Body of pancreas (tissue), 4 donors: ENCODE measurements around the gene TTLL11. TPM values are rescaled to one million over a fixed set of nuclear protein-coding genes. Genes with fewer than 3 reads are reported as not detected.

Source experiments
- ATAC-seq: fragments of 150-250 bp; one replicate; pipeline ENCODE4 v1.9.1; 2016
- DNase-seq, 4 donors: peaks; one replicate each; pipeline ENCODE4 v3.0.0-alpha.2; 2019
- H3K27ac ChIP-seq, 4 donors: fragments of 200-600 bp; sonication (generic); 1 replicate in 3 of 4; 2 replicates in 1 of 4; pipeline versions ENCODE4 v1.5.1 to v1.6.1; 2016 to 2019; ENCODE audit warnings: mild to moderate bottlenecking in 1 of 4, mixed read lengths in 1 of 4, moderate library complexity in 1 of 4
- H3K27me3 ChIP-seq, 2 donors: fragments of 200-600 bp; sonication (generic); one replicate each; pipeline ENCODE4 v1.6.0; 2016; ENCODE audit warnings: mild to moderate bottlenecking in 1 of 2
- H3K36me3 ChIP-seq, 2 donors: fragments of 200-600 bp; sonication (generic); replicated peaks in 1 of 2; 2 replicates each; pipeline ENCODE4 v1.5.1; 2016; ENCODE audit warnings: low read depth in 2 of 2; ENCODE audit not compliant: insufficient read depth in 1 of 2
- H3K4me1 ChIP-seq: fragments of 200-600 bp; sonication (generic); one replicate; pipeline ENCODE4 v1.6.0; 2016
- H3K4me3 ChIP-seq, 2 donors: fragments of 200-600 bp; sonication (generic); 1 replicate in 1 of 2; 2 replicates in 1 of 2; pipeline ENCODE4 v1.5.1; 2016 to 2019
- H3K9me3 ChIP-seq, 3 donors: fragments of 200-600 bp; sonication (generic); 1 replicate in 2 of 3; 2 replicates in 1 of 3; pipeline ENCODE4 v1.5.1; 2016
- POLR2A ChIP-seq, 3 donors: fragments of 450-650 bp; IDR thresholded peaks; one replicate each; pipeline ENCODE4 v1.6.1; 2016; ENCODE audit warnings: antibody characterized with exemption in 3 of 3, mild to moderate bottlenecking in 2 of 3
- WGBS, 2 donors: methylation state at CpG; one replicate each; pipeline ENCODE4 v1.1.5; 2017; 5-methylcytosine and 5-hydroxymethylcytosine counted together
- intact Hi-C: fragments of 100-400 bp; cut with DNase I; formaldehyde crosslinking; loops from one replicate; pipeline ENCODE4 v1.15.1; 2023
- total RNA-seq, 2 donors: library from RNA; depleted of rRNA; stranded (reverse); fragments of >200 nt; gene quantifications; one replicate each; pipeline ENCODE4 v1.1.0, GENCODE V29; 2016
- TF ChIP-seq, protein P1 (sequence below), 7 experiments: fragments of 450-650 bp in 4 of 7; fragments of 200-600 bp in 3 of 7; sonication (generic) in 3 of 7; IDR thresholded peaks; one replicate each; pipeline ENCODE4 v1.5.1; 2016 to 2019; ENCODE audit warnings: antibody characterized with exemption in 7 of 7

TTLL11 gene
- total RNA-seq, 2 donors from 2014 or later = 14.5 to 16.8 TPM

GRCh38 chr9:121950866-121951265 is 142.2 kb downstream of the TTLL11 start:
- Histone ChIP-seq H3K27me3 (no peaks in the 10 kb centered on the region), H3K36me3 (no peaks in the 10 kb centered on the region), H3K4me1 (no peaks in the 10 kb centered on the region), H3K4me3 (no peak overlapping the region), H3K9me3 (no peaks in the 10 kb centered on the region), H3K27ac (no peak overlapping the region)
- TF ChIP-seq, protein P1, sequence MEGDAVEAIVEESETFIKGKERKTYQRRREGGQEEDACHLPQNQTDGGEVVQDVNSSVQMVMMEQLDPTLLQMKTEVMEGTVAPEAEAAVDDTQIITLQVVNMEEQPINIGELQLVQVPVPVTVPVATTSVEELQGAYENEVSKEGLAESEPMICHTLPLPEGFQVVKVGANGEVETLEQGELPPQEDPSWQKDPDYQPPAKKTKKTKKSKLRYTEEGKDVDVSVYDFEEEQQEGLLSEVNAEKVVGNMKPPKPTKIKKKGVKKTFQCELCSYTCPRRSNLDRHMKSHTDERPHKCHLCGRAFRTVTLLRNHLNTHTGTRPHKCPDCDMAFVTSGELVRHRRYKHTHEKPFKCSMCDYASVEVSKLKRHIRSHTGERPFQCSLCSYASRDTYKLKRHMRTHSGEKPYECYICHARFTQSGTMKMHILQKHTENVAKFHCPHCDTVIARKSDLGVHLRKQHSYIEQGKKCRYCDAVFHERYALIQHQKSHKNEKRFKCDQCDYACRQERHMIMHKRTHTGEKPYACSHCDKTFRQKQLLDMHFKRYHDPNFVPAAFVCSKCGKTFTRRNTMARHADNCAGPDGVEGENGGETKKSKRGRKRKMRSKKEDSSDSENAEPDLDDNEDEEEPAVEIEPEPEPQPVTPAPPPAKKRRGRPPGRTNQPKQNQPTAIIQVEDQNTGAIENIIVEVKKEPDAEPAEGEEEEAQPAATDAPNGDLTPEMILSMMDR (IDR thresholded peaks at IDR 0.05) = no peak
- ATAC-seq (no peak), DNase-seq (no peak)
- WGBS, 2 donors = 82 to 86% methylated on average over 8 of the region's 8 CpGs
- intact Hi-C loops = no loop called here

DNA sequence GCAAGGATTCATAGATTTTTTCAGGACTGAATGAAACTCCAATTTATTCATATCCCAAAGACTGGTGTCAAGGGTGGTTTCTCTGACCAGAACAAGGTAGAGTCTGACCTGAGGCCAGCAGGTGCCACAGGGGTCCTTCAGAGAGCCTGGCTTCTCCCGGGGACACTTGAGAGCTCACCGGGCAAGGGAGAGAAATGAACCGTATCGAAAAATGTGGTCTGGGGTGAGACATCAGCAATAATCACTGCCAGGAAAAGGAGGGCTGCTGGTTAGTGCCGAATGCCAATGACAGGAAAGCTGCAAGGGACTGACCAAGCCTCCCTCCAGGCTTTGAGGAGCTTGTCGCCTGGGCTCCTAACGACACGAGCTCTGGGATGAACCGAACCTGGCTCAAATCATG is 142.7 kb downstream of the TTLL11 start:
- no peak overlapping the region for H3K27ac ChIP-seq
- no peak for TF ChIP-seq POLR2A (IDR thresholded peaks at IDR 0.05)
- TF ChIP-seq, protein P1 (IDR thresholded peaks at IDR 0.05) = no peak
- H3K4me3 ChIP-seq = no peak overlapping the region
- DNase-seq (no peak), ATAC-seq (no peak)
- no peaks in the 10 kb centered on the region for H3K4me1 ChIP-seq
- H3K36me3 ChIP-seq = no peaks in the 10 kb centered on the region
- intact Hi-C loops = no loop called here
- H3K9me3 ChIP-seq = no peaks in the 10 kb centered on the region
- H3K27me3 ChIP-seq = no peaks in the 10 kb centered on the region
- 83 to 96% methylated on average over 8 to 9 of the region's 9 CpGs for WGBS, 2 donors

DNA sequence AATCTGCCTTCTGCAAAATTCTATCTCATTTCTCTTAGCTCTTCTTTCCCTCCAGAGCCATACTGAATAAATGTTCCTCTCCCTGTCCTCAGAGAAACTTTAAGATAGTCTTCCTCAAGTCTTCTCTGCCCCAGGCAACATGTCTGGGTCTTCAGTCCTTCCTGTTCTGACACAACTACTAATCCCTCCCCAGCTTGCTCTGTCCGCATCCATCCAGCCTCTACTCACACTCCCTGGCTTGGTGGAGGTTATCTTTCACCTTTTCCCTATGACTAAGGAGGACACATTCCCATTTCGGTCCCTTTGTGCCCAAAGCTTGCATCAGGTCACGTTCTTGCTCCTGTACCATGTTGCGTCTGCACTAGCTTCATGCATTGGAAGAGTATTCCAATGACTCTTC is 143.3 kb downstream of the TTLL11 start:
- no peaks in the 10 kb centered on the region for H3K9me3 ChIP-seq
- no peaks in the 10 kb centered on the region for H3K27me3 ChIP-seq
- H3K4me3 ChIP-seq = no peak overlapping the region
- DNase-seq (no peak), ATAC-seq (no peak)
- TF ChIP-seq POLR2A (IDR thresholded peaks at IDR 0.05) = no peak
- TF ChIP-seq, protein P1 (IDR thresholded peaks at IDR 0.05) = no peak
- 94 to 97% methylated on average over 4 of the region's 4 CpGs for WGBS, 2 donors
- no peak overlapping the region for H3K27ac ChIP-seq
- no peaks in the 10 kb centered on the region for H3K4me1 ChIP-seq
- intact Hi-C loops = no loop called here
- no peaks in the 10 kb centered on the region for H3K36me3 ChIP-seq

GRCh38 chr9:121949364-121949763 is 143.7 kb downstream of the TTLL11 start:
- DNase-seq (no peak), ATAC-seq (no peak)
- 72 to 75% methylated on average over 4 of the region's 4 CpGs for WGBS, 2 donors
- Histone ChIP-seq H3K9me3 (no peaks in the 10 kb centered on the region), H3K4me3 (no peak overlapping the region), H3K36me3 (no peaks in the 10 kb centered on the region), H3K27me3 (no peaks in the 10 kb centered on the region), H3K4me1 (no peaks in the 10 kb centered on the region), H3K27ac (no peak overlapping the region)
- intact Hi-C loops = no loop called here
- TF ChIP-seq, protein P1 (IDR thresholded peaks at IDR 0.05) = no peak
- TF ChIP-seq POLR2A (IDR thresholded peaks at IDR 0.05) = no peak

DNA sequence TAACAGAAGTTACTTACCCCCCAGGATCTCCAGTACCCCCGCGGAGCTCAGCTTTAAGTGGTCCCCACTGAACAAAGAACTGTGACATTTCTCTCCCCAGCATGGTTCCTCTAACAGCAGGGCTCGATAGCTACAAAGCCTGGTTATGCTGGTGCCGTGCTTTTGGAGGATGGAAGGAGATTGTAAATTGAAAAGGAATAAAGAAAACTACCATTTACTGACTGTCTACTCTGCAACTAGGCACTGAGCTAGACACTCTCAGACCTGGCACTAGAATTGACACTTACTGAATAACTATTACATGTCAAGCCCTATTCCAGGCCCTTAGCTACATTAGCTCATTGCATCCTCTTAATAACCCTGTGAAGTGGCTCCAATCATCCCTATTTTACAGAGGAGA is 145.3 kb downstream of the TTLL11 start:
- ATAC-seq (no peak), DNase-seq (no peak)
- no peaks in the 10 kb centered on the region for H3K27me3 ChIP-seq
- intact Hi-C loops = no loop called here
- H3K4me3 ChIP-seq = no peak overlapping the region
- H3K36me3 ChIP-seq = no peaks in the 10 kb centered on the region
- no peak overlapping the region for H3K27ac ChIP-seq
- no peaks in the 10 kb centered on the region for H3K9me3 ChIP-seq
- H3K4me1 ChIP-seq = no peaks in the 10 kb centered on the region
- no peak for TF ChIP-seq POLR2A (IDR thresholded peaks at IDR 0.05)
- TF ChIP-seq, protein P1 (IDR thresholded peaks at IDR 0.05) = no peak
- WGBS, 2 donors = 77 to 92% methylated on average over 4 of the region's 4 CpGs
